GM19238 (cell line): ENCODE measurements around the gene CENPV.
A peak's percentile ranks its signal among the peaks of the same experiment; 100 is the strongest.
"Not testable (repeated sequence)": the region's sequence is repeated elsewhere in the genome, so short reads cannot be mapped to it uniquely, and the experiment has no call there.

Experiments used
- DNase-seq: peaks from one replicate; pipeline ENCODE4 v3.0.0; 2011; ENCODE audit warnings: low spot score; ENCODE audit not compliant: insufficient read length

CENPV gene

DNA sequence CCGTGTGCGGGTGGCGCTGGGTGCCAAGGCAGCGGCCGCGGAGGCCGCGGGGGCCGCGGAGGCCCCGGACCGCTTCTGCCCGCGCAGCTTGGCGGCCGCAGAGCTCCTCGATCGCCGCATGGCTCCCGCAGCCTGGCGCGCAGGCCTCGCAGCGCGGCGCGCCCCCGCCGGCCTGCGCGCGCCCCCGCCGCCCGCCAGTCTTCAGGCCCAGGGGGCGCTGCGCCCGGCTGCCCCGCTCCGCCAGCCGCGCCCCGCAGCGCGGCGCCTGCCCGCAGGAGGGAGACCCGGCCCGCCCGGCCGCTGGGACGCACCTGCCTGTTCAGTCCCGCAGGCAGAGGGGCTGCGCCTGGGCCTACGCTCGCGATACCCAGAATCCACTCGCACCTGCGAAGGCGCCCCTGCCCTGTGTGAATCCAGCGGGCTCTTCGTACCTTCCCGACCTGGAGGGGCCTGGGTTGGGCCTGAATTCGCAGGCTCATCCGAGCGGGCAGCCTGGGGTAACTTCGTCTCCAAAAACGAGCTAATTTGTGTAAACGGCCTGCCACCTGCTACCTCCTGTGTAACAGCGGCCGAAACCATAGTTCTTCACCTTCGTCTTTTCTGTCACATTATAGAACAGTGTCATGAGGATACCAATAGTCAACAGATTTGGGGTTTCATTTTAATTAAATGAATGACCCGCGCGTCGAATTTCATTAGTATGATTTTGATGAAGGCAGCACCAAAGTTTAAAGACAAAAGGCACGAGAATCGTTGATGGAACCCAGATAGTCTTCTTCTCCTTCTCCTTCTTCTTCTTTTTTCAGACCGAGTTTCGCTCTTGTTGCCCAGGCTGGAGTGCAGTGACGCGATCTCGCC is at the start of gene CENPV:
CENPV (minus strand) TSS at position 153 of the 858 bp plus-strand sequence; CDS start at position 120, 33 bp downstream.
- DNase-seq, result peak; percentile 80

DNA sequence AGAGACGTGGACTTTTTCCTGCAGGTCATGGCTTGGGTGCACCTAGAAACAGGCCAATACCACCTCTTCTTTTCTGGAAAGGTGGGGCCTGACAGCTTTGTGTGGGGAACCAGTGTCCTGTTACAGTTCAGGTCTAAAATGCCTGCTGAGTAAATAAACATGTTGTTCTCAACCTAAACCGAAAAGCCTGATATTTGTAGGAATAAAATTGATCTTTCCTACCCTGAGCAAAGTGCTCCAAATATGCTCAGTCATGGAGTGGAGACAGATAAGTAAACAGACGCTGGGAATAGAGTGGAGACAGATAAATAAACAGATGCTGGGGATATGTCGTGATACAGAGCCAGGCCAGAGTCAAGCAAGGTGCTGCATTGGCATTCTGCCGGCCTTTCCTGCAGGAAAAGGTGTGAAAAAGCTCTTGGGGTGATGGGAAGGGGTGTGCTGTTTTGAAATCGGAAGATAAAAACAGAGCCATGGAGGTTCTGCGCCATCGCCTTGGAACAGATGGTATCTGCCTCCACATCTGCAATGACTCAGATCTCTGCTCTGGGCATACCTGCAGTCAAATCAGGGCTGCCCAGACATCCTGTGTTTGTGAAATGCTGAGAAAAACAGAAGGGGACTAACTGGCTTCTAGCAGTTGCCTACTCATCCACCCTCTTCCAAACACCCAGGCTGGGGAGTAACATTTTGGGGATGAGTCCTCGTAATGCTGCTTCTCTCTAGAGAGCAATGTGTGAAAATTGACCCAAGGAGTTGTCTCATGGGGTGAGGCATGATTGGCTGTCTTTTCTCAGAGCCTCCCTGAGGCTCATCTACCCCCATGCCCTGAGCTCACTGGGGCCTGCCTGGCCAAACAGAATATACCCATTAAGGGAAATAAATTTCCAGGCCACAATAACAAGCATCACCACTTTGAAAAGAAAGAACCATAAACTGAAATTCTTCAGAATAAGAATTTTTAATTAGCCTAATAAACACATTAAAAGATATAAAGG is 45.3 kb upstream of the CENPV start:
- DNase-seq, result no peak

DNA sequence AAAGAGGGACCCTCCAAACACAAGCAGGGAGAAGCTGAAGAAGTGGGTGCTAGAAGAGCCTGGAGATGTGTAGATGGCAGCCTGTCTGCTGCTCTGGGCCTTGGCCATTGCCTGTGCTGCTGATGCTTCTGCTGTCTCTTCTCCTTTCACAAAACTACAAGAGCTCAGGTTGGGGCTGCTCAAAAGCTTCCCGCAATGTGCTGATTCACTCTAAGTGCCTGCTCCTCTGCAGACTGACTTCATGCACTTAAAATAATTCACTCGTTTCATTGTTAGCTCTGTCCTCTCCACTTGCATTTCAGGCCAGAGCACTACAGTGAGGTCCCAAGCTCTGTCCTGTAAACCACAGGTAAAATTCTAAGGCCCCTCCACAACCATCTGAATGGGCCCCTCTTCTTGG is 43.4 kb upstream of the CENPV start:
- DNase-seq, result not testable (repeated sequence)

DNA sequence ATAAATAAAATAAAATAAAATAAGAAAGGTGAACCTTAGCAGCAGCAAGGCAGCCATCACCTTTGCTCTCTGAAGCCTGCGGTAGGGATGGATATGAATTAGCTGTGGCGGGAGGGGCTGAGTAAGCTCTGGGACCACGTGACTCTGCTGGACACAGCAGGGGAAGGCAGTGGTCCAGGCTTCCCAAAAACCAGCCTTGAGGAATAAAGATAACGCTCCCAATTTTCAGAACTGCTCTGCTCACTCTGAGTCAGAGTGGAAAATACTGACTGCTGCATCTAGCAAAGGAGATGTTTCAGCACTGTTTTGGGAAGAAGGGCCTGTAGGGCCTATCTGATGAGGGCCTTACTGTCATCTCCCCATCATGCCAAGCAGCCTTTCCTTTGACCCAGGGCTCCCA is 42.6 kb upstream of the CENPV start:
- DNase-seq, result not testable (repeated sequence)

DNA sequence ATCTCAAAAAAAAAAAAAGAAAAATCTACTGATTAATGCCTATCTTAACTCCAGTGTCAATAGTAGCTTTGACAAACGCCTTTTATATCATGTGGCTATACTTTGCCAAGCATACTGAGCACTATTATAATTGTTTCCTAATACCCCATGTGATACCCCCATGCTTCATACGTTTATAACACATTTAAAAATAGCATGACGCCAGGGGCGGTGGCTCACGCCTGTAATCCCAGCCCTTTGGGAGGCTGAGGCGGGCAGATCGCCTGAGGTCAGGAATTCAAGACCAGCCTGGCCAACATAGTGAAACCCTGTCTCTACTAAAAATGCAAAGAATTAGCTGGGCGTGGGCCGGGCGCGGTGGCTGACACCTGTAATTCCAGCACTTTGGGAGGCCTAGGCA is 39.2 kb upstream of the CENPV start:
- DNase-seq, result not testable (repeated sequence)

DNA sequence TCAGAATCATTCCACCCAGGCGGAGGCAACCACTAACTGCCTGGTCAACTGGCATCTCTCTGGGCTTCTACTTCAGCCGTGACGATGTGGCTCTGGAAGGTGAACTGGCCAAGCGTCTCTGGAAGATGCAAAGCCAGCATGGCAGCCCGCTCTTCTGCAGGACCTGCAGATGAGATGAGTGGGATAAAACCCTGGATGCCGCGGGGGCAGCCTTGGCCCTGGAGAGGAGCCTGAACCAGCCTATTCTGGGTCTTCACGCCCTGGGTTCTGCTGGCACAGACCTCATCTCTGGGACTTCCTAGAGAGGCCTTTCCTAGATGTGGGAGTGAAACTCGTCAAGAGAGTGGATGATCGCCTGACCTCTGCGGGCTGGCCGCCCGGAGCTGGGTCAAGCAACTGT is 38.2 kb upstream of the CENPV start:
- no peak for DNase-seq

DNA sequence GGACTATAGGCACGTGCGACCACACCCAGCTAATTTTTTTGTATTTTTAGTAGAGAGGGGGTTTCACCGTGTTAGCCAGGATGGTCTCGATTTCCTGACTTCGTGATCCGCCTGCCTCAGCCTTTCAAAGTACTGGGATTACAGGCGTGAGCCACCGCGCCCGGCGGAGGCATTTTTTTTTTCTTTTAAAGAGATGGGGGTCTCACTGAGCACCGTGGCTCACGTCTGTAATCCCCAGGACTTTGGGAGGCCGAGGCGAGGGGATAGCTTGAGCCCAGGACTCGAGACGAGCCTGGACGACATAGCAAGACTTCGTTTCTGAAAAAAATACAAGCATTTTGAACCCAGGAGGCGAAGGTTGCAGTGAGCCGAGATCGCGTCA is 32.8 kb upstream of the CENPV start:
- DNase-seq, result not testable (repeated sequence)

DNA sequence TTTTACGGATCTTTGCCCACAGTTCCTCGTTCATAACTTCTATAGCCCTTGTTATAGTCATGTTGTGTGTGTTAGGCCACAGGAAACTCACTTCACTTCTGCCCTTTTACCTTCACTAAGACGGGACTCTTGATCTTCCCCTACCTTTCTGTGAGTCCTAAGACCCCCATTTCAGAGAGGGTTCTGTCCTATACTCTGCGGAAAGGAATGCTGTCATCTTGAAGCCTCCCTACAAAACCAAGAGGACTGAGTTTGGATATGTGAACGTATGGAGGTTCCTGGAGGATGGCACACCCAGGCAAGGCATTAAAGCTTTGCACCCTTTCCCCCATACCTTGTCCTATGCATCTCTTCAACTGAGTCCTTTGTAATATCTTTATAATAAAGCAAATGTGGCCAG is 31.3 kb upstream of the CENPV start:
- DNase-seq, result no peak

DNA sequence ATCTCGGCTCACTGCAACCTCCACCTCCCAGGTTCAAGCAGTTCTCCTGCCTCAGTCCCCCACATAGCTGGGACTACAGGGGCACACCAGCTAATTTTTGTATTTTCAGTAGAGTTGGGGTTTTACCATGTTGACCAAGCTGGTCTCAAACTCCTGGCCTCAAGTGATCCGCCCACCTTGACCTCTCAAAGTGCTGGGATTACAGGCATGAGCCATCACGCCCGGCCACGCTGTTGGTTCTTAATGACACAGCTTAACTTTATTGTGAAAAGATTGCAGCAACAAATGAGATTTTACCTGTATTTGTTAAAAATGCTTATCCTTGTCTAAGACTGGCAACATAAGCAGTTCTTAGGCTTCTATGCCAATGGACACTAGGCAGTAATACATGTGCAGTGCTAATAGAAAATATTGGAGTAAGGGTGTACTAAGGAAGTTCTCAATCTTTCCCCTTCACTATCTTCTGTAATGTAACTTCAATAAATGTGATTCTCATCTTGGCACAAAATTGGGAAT is 30.6 kb upstream of the CENPV start:
- DNase-seq, result no peak

DNA sequence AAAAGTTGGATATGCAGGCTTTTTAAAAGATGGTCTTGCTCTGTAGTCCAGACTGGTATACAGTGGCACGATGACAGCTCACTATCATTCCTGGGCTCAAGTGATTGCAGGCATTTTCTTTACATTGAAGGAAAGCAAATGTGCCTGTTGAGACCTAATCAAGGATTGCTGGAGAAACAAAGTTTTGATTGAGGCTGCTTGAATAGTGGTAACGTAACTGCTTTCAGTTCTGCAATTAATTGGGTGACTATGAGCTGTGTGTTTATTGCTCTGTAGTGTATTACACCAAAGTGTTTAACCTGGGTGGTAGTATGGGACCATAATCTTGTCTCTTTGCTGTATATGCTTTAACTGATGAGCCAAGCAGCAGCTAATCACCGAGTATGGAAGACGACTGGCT is 29.9 kb upstream of the CENPV start:
- DNase-seq, result no peak

DNA sequence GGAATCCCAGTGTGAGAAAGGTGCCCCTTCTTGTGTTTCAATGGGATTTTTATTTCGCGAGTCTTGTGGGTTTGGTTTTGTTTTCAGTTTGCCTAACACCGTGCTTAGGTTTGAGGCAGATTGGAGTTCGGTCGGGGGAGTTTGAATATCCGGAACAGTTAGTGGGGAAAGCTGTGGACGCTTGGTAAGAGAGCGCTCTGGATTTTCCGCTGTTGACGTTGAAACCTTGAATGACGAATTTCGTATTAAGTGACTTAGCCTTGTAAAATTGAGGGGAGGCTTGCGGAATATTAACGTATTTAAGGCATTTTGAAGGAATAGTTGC is 28.2 kb upstream of the CENPV start:
- no peak for DNase-seq

DNA sequence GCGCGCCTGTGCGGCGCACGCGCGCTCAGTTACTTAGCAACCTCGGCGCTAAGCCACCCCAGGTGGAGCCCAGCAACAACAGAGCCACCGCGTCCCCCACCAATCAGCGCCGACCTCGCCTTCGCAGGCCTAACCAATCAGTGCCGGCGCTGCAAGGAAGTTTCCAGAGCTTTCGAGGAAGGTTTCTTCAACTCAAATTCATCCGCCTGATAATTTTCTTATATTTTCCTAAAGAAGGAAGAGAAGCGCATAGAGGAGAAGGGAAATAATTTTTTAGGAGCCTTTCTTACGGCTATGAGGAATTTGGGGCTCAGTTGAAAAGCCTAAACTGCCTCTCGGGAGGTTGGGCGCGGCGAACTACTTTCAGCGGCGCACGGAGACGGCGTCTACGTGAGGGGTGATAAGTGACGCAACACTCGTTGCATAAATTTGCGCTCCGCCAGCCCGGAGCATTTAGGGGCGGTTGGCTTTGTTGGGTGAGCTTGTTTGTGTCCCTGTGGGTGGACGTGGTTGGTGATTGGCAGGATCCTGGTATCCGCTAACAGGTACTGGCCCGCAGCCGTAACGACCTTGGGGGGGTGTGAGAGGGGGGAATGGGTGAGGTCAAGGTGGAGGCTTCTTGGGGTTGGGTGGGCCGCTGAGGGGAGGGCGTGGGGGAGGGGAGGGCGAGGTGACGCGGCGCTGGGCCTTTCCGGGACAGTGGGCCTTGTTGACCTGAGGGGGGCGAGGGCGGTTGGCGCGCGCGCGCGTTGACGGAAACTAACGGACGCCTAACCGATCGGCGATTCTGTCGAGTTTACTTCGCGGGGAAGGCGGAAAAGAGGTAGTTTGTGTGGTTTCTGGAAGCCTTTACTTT is 27.6 kb upstream of the CENPV start, which contains the start of gene UBB:
UBB (plus strand) TSS at position 452 of the 856 bp plus-strand sequence. CDS start 817 bp downstream, outside the sequence.
- DNase-seq, result peak; percentile 86

DNA sequence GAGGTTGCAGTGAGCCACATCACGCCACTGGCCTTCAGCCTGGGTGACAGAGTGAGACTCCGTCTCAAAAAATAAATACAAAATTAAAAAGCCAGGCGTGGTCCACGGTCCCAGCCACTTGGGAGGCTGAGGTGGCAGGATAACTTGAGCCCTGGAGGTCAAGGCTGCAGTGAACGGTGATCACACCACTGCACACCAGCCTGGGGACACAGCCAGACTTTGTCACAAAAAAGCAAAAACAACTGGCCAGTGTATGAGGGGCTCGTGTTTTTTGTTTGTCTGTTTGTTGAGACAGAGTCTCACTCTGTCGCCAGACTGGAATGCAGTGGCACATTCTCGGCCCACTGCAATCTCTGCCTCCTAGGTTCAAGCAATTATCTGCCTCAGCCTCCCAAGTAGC is 26.4 kb upstream of the CENPV start:
- no peak for DNase-seq

DNA sequence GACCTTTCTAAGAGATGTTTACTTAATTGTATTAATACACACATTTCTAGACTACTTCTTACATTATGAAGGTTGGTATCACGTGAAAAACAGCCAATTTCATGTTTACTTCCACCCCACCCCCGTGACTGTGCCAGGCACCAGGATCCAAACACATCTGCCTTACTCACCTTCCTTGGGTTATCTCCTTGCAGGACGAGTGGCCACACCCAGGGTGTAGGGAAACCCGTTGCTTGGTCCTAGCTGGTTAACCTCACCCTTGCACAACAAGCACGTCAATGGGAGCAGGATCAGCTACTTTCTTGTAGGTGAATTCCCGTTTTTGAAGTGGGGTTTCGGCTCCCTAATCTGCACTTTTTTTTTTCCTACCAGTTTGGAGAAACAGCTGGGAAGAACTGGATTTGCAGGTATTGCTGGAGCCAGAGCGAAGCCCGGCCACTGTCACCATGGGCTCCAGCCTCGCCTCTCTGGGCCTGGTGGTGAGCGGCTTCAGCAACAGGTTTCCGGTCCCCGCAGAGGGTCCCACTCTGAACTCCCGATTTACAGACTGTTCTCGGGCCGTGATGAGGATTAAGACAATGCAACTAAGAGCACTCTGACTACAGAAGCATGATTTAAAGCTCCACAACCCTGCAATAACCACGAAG is 25.5 kb upstream of the CENPV start:
- DNase-seq, result no peak

DNA sequence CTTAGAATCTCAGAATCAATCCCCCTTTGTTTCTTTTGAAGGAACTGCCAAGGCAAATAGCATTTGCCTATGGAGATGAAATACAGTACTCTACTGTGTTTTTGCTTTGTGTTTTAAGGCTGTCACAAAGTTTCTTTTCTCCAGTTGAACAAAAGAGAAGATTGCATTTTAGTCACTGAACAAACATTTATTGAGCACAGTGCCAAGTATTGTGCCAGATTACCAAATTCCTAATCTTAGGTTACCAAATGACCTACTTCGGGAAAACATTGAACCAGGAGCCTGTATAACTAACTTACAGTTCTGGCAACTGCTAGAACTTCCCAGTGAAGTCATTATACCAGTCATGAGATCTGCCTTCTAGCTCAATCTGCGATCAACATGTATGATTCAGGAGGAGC is 24.7 kb upstream of the CENPV start:
- DNase-seq, result no peak

DNA sequence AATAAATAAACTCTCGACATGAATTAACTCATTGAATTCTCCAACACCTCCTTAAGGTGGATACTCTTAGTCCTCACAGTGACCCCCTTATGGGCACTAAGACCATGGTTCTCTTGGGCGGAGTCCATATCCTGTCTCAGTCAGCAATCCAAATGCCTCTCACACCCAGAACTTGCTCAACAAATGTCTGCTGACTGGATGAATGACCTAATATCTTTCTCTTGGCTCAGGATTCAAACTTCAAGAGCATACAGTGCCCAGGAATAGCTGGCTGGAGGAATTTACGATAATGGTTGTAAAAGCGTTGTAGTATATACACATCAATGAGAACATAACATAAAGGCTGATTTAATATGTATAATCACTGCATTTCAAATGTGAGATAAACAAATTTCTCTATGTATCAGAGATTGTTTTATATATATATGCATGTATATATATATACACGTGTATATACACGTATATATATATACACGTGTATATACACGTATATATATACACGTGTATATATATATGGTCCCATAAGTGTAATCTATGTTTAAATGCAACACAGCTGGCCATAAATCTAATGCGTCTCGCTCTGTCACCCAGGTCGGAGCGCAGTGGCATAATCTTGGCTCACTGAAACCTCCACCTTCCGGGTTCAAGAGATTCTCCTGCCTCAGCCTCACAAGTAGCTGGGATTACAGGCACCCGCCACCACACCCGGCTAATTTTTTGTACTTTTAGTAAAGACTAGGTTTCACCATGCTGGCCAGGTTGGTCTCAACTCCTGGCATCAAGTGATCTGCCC is 21.1 kb upstream of the CENPV start:
- DNase-seq, result no peak

DNA sequence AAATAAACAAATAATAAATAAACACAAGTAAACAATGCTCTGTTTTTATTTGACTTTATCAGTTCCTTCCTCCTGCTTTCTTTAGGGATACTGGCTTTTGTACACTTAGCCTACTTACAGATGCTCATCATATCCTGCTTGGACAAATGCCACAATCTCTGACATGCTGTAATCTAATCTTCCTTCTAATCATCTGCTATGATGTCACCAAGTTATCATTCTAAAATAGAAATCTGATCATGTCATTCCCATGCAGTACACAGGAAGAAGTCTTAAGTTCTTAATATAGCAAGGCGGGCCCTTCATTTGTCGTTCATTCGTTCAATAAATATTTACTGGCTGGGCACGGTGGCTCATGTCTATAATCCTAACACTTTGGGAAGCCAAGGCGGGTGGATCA is 18.5 kb upstream of the CENPV start:
- no peak for DNase-seq

DNA sequence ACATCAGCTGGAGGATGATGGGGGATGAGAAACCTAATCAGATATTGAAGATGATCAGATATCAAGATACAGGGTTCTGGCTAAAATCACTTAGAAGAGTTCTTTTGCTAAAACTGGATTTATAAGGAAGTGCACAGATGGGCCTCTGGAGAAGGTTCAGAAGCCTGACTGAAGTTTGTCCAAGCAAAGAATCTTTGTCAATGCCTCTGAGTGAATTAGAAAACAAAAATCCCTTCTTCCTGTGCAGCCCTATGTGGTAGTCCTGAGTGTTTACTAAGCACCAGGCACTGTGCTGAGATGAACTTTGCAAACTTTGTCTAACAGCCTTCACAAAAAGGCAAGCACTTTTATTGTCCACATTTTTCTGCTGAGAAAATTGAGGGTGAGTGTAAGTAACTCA is 11.4 kb upstream of the CENPV start:
- no peak for DNase-seq

DNA sequence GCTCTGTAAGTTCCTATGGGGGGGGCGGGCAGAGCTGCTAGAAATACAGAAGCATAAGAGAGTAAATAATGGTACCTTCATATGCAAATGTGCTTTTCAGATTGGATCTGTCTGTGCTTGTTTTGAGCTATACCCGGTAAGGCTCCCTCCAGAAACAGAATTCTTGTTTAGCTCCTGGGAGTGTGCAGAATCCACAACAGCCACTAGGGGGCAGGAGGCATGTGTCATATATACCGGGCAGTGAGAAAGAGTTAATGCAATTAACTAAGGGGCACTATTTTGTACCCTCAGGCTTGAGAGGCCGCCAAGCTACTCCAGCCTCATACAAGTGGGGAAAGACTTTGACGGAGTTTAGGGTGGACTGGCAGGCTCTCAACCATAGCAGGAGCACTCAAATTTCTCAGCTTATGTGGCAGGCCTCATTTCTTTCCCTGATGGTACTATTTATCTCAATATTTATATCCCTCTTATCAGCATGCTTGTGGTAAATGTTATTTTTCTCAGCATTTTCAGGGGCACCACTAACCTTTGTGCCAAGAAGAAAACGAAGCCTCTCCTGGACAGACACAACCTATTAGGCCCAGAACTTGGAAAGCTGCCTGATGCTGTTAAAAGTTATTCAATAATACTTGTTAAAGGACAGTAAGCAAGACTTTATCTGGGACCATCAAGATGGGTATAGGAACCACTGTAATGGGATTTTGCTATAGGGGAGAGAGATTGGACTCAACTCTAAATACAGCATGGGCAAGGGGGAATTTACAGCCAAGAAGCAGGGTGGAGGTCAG is 10.7 kb upstream of the CENPV start:
- peak; percentile 61 for DNase-seq
